Measurements from ENCODE around the gene RIMS4.

Gene RIMS4

DNA sequence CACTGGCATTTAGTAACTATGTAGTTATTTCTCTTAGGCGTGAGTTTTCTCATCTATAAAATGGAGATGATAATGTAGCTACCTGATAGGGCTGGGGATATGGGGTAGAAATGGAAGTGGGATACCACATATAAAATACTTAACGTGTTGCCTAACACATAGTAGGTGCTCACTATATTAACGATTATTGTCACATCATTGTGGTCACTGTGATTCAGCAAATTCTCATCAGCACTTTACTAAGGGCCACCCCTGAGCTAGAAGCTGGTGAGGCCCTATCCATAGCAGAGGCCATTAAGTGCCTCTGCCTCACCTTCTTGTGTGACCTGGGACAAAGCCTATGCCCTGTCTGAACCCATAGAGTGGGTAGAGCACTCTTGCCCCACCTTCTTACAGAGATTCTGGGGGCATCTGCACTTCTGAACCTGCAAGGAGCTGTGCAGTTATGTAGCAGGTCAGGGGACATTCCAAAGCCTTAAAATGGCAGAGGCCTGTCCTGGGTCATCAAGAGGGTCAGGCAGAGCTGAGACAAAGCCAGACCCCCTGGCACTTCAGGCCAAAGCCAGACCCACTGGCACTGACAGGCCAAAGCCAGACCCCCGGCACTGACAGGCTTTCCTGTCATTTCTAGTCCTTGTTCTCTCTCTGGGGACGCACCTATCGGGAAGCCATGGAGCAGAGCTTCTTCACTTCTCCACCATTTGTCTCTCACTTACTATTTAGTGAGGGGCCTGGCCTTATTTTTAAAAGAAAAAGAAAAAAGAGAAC is 7.0 kb upstream of the RIMS4 start:
- no peak overlapping the region for H3K9ac ChIP-seq (ENCODE audit: low read length)
- no peaks in the 10 kb centered on the region for H3K9me2 ChIP-seq (replicated peaks; ENCODE audit: insufficient read depth, low read length)
- no peaks in the 10 kb centered on the region for H3F3A ChIP-seq (ENCODE audit: insufficient read depth, low read length)
- H3K27me3 ChIP-seq (replicated peaks; ENCODE audit: insufficient read depth, low read length), result no peaks in the 10 kb centered on the region
- H3K9me3 ChIP-seq (replicated peaks; ENCODE audit: insufficient read depth, low read length), result no peaks in the 10 kb centered on the region
- TF ChIP-seq EZH2phosphoT487 (IDR thresholded peaks at IDR 0.05; ENCODE audit: low read length) (no peak), EZH2 (optimal IDR thresholded peaks at IDR 0.05; ENCODE audit: low read depth, low read length) (no peak)
- TF ChIP-seq, protein P1, sequence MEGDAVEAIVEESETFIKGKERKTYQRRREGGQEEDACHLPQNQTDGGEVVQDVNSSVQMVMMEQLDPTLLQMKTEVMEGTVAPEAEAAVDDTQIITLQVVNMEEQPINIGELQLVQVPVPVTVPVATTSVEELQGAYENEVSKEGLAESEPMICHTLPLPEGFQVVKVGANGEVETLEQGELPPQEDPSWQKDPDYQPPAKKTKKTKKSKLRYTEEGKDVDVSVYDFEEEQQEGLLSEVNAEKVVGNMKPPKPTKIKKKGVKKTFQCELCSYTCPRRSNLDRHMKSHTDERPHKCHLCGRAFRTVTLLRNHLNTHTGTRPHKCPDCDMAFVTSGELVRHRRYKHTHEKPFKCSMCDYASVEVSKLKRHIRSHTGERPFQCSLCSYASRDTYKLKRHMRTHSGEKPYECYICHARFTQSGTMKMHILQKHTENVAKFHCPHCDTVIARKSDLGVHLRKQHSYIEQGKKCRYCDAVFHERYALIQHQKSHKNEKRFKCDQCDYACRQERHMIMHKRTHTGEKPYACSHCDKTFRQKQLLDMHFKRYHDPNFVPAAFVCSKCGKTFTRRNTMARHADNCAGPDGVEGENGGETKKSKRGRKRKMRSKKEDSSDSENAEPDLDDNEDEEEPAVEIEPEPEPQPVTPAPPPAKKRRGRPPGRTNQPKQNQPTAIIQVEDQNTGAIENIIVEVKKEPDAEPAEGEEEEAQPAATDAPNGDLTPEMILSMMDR (IDR thresholded peaks at IDR 0.05; ENCODE audit: low read length), result no peak
- no peak overlapping the region for H3K4me2 ChIP-seq (ENCODE audit: low read depth, low read length)
- no peaks in the 10 kb centered on the region for H3K36me3 ChIP-seq (replicated peaks; ENCODE audit: insufficient read depth, low read length)
- no peak overlapping the region for H3K4me3 ChIP-seq (ENCODE audit: low read length)
- no peaks in the 10 kb centered on the region for H3K4me1 ChIP-seq (ENCODE audit: low read length)
- H2AFZ ChIP-seq (ENCODE audit: low read length), result no peak overlapping the region
- no peaks in the 10 kb centered on the region for H4K20me1 ChIP-seq (ENCODE audit: insufficient read depth, low read length)
- no peaks in the 10 kb centered on the region for H3K79me2 ChIP-seq (ENCODE audit: low read length)
- DNase-seq, result no peak
- no peak overlapping the region for H3K27ac ChIP-seq (ENCODE audit: low read length)

DNA sequence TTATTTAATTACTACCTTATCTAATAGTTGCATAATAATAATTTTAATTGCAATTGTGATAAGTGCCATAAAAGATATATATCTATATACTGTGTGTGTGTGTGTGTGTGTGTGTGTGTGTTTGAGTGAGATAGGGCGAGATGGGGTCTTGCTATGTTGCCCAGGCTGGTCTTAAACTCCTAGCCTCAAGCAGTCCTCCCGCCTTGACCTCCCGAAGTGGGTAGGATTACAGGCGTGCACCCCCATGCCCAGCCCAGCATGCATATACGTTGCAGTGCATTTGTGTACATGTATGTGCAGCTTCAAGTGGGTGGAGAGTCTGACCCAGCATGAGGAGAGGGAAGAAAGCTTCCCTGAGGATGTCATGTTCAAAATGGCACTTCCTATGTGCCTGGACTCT is 4.6 kb upstream of the RIMS4 start:
- Histone ChIP-seq H3K27me3 (replicated peaks; ENCODE audit: insufficient read depth, low read length) (0 out of 2 replicates have a peak, but pooled peaks cover 9% of the 10 kb centered on the region), H3K4me2 (ENCODE audit: low read depth, low read length) (no peak overlapping the region)

DNA sequence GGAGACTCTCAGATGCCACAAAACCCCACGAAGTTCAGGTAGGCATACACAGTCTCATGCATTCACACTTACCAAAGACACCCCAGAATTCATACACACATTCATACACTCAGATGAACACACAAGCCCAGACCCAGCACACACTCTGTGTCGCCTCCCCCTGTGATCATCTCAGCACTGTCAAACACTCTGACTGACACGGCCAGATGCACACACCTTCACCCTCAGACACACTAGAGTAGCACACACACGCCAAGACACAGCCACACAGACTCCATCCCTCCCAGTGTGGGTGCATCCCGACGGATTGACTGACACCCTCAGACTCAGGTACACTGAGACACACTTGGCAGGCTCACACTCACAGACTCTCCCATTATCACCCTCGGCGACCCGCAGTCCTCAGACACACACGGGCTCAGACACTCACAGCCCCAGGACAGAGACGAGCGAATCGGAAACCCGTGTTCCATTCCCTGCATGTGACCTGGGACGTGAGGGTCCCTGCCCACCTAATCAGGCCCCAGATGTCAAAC is 872 bp upstream of the RIMS4 start:
- H3K4me2 ChIP-seq (ENCODE audit: low read depth, low read length), result no peak overlapping the region

More for the DNA sequence above, 4.6 kb upstream of the RIMS4 start:
- TF ChIP-seq EZH2 (optimal IDR thresholded peaks at IDR 0.05; ENCODE audit: low read depth, low read length), result no peak
- TF ChIP-seq, protein P1 (IDR thresholded peaks at IDR 0.05; ENCODE audit: low read length), result no peak
- no peak for TF ChIP-seq EZH2phosphoT487 (IDR thresholded peaks at IDR 0.05; ENCODE audit: low read length)
- H3K9ac ChIP-seq (ENCODE audit: low read length), result no peak overlapping the region
- no peaks in the 10 kb centered on the region for H3K9me2 ChIP-seq (replicated peaks; ENCODE audit: insufficient read depth, low read length)
- no peaks in the 10 kb centered on the region for H3K79me2 ChIP-seq (ENCODE audit: low read length)
- no peak for DNase-seq
- H3K4me1 ChIP-seq (ENCODE audit: low read length), result no peaks in the 10 kb centered on the region
- no peak overlapping the region for H2AFZ ChIP-seq (ENCODE audit: low read length)
- H3F3A ChIP-seq (ENCODE audit: insufficient read depth, low read length), result no peaks in the 10 kb centered on the region
- H3K4me3 ChIP-seq (ENCODE audit: low read length), result no peak overlapping the region
- H3K27ac ChIP-seq (ENCODE audit: low read length), result no peak overlapping the region
- no peaks in the 10 kb centered on the region for H4K20me1 ChIP-seq (ENCODE audit: insufficient read depth, low read length)
- no peaks in the 10 kb centered on the region for H3K9me3 ChIP-seq (replicated peaks; ENCODE audit: insufficient read depth, low read length)
- no peaks in the 10 kb centered on the region for H3K36me3 ChIP-seq (replicated peaks; ENCODE audit: insufficient read depth, low read length)

More for the DNA sequence above, 872 bp upstream of the RIMS4 start:
- Histone ChIP-seq H3K79me2 (ENCODE audit: low read length) (no peaks in the 10 kb centered on the region), H3F3A (ENCODE audit: insufficient read depth, low read length) (no peaks in the 10 kb centered on the region), H4K20me1 (ENCODE audit: insufficient read depth, low read length) (no peaks in the 10 kb centered on the region), H3K36me3 (replicated peaks; ENCODE audit: insufficient read depth, low read length) (no peaks in the 10 kb centered on the region), H3K9me2 (replicated peaks; ENCODE audit: insufficient read depth, low read length) (no peaks in the 10 kb centered on the region), H2AFZ (ENCODE audit: low read length) (no peak overlapping the region), H3K27ac (ENCODE audit: low read length) (no peak overlapping the region), H3K4me1 (ENCODE audit: low read length) (no peaks in the 10 kb centered on the region), H3K27me3 (replicated peaks; ENCODE audit: insufficient read depth, low read length) (peaks cover 40% of the 10 kb centered on the region), H3K4me3 (ENCODE audit: low read length) (no peak overlapping the region), H3K9me3 (replicated peaks; ENCODE audit: insufficient read depth, low read length) (no peaks in the 10 kb centered on the region), H3K9ac (ENCODE audit: low read length) (no peak overlapping the region)
- TF ChIP-seq, protein P1 (IDR thresholded peaks at IDR 0.05; ENCODE audit: low read length), result no peak
- TF ChIP-seq EZH2 (optimal IDR thresholded peaks at IDR 0.05; ENCODE audit: low read depth, low read length) (no peak), EZH2phosphoT487 (IDR thresholded peaks at IDR 0.05; ENCODE audit: low read length) (no peak)
- no peak for DNase-seq

Measured in MM.1S (cell line).